ENCODE results near the gene NFATC2.
A peak's percentile ranks its signal among the peaks of the same experiment; 100 is the strongest.
"Not testable (repeated sequence)": the region's sequence is repeated elsewhere in the genome, so short reads cannot be mapped to it uniquely, and the experiment has no call there.

Gene NFATC2

GRCh38 chr20:51568533-51568932, 26.0 kb upstream of the NFATC2 start:
- not testable (repeated sequence) for DNase-seq (ENCODE audit: low read depth)

- DNase-seq (ENCODE audit: low read depth): no peak
These were observed 25.1 kb upstream of the NFATC2 start for GRCh38 chr20:51567622-51568021.

GRCh38 chr20:51566594-51566993, 24.1 kb upstream of the NFATC2 start:
- no peak for DNase-seq (ENCODE audit: low read depth)

- no peak for DNase-seq (ENCODE audit: low read depth)
These were observed 23.0 kb upstream of the NFATC2 start for GRCh38 chr20:51565298-51566144.

GRCh38 chr20:51563486-51564332, 21.2 kb upstream of the NFATC2 start:
- peak; percentile 51 for DNase-seq (ENCODE audit: low read depth)

- DNase-seq (ENCODE audit: low read depth): no peak
These were observed 20.6 kb upstream of the NFATC2 start for GRCh38 chr20:51563174-51563485.

- peak; percentile 77 for DNase-seq (ENCODE audit: low read depth)
These were observed 20.0 kb upstream of the NFATC2 start for GRCh38 chr20:51562332-51563173.

- DNase-seq (ENCODE audit: low read depth): no peak
These were observed 19.5 kb upstream of the NFATC2 start for GRCh38 chr20:51562027-51562331.

- DNase-seq (ENCODE audit: low read depth): no peak
These were observed 18.2 kb upstream of the NFATC2 start for GRCh38 chr20:51560550-51561307.

- no peak for DNase-seq (ENCODE audit: low read depth)
These were observed 17.5 kb upstream of the NFATC2 start for GRCh38 chr20:51560042-51560441.

- DNase-seq (ENCODE audit: low read depth): no peak
These were observed 12.1 kb upstream of the NFATC2 start for GRCh38 chr20:51554538-51555165.

- no peak for DNase-seq (ENCODE audit: low read depth)
These were observed 11.5 kb upstream of the NFATC2 start for GRCh38 chr20:51553897-51554486.

- DNase-seq (ENCODE audit: low read depth): no peak
These were observed 8.7 kb upstream of the NFATC2 start for GRCh38 chr20:51551186-51551585.

- no peak for DNase-seq (ENCODE audit: low read depth)
These were observed 7.0 kb upstream of the NFATC2 start for GRCh38 chr20:51549474-51549873.

- DNase-seq (ENCODE audit: low read depth): no peak
These were observed 5.4 kb upstream of the NFATC2 start for GRCh38 chr20:51547951-51548350.

GRCh38 chr20:51545515-51545914, 3.0 kb upstream of the NFATC2 start:
- no peak for DNase-seq (ENCODE audit: low read depth)

- DNase-seq (ENCODE audit: low read depth): no peak
These were observed 886 bp upstream of the NFATC2 start for GRCh38 chr20:51543422-51543788.

GRCh38 chr20:51542033-51542570, 417 bp downstream of the NFATC2 start:
- DNase-seq (ENCODE audit: low read depth): no peak

- DNase-seq (ENCODE audit: low read depth): no peak
These were observed 1.1 kb downstream of the NFATC2 start for GRCh38 chr20:51541189-51542032.

GRCh38 chr20:51540580-51540979, 1.9 kb downstream of the NFATC2 start:
- DNase-seq (ENCODE audit: low read depth): no peak
